CD4-positive, alpha-beta T cell (primary cell): Measurements from ENCODE around the gene MACROH2A1. TPM values are rescaled to one million over a fixed set of nuclear protein-coding genes. Genes with fewer than 3 reads are reported as not detected.

ENCODE experiments used
- ATAC-seq: fragments of 200-7000 bp; cut with Tn5 transposase; one replicate; pipeline ENCODE4 v1.10.0; 2022; ENCODE audit warnings: mild to moderate bottlenecking; ENCODE audit not compliant: poor library complexity
- CTCF ChIA-PET: fragments of 350-600 bp; sonication (Branson Sonifier 250); formaldehyde crosslinking; loops from one replicate; lab custom pipeline; 2021; ENCODE audit warnings: antibody characterized with exemption, inconsistent platforms; lab: Charles Lee
- POLR2A ChIA-PET: fragments of 350-600 bp; sonication (Branson Sonifier 250); formaldehyde crosslinking; loops from one replicate; lab custom pipeline; 2021; ENCODE audit warnings: antibody characterized with exemption, inconsistent platforms; lab: Charles Lee
- DNase-seq, 14 experiments: peaks; one replicate each; pipeline ENCODE4 v3.0.0-alpha.2; 2013 to 2020; ENCODE audit warnings: mixed read lengths in 2 of 14
- H3K27ac ChIP-seq, 2 donors: one replicate each; pipeline versions ENCODE4 v1.5.1 to v1.7.0; 2013; ENCODE audit warnings: low read length in 2 of 2, low read depth in 1 of 2, mild to moderate bottlenecking in 1 of 2
- H3K27me3 ChIP-seq, 2 experiments: 1 replicate in 1 of 2; 2 replicates in 1 of 2; pipeline versions ENCODE4 v1.6.1 to v1.7.0; 2013; ENCODE audit warnings: low read length in 2 of 2, control low read depth in 1 of 2, mild to moderate bottlenecking in 1 of 2, moderate library complexity in 1 of 2; ENCODE audit not compliant: insufficient read depth in 2 of 2, control insufficient read depth in 1 of 2
- H3K36me3 ChIP-seq: one replicate; pipeline ENCODE4 v1.6.1; 2013; ENCODE audit warnings: low read length, control low read depth; ENCODE audit not compliant: insufficient read depth
- H3K4me1 ChIP-seq: one replicate; pipeline ENCODE4 v1.6.1; 2013; ENCODE audit warnings: low read length, control low read depth; ENCODE audit not compliant: insufficient read depth
- H3K4me3 ChIP-seq: one replicate; pipeline ENCODE4 v1.5.1; 2013; ENCODE audit warnings: mild to moderate bottlenecking, low read length, moderate library complexity
- H3K9me3 ChIP-seq, 2 experiments: 1 replicate in 1 of 2; 2 replicates in 1 of 2; pipeline versions ENCODE4 v1.6.1 to v1.7.0; 2013; ENCODE audit warnings: low read length in 2 of 2, mild to moderate bottlenecking in 2 of 2, control low read depth in 1 of 2, moderate library complexity in 1 of 2; ENCODE audit not compliant: control insufficient read depth in 1 of 2, insufficient read depth in 1 of 2
- H3K27ac Mint-ChIP-seq: one replicate; pipeline ENCODE4 v1.8.0; 2020; ENCODE audit warnings: mixed read lengths
- H3K27me3 Mint-ChIP-seq: one replicate; pipeline ENCODE4 v1.8.0; 2021; ENCODE audit warnings: mixed read lengths
- H3K36me3 Mint-ChIP-seq: one replicate; pipeline ENCODE4 v1.8.0; 2021; ENCODE audit warnings: low read depth, mixed read lengths
- H3K4me1 Mint-ChIP-seq: one replicate; pipeline ENCODE4 v1.8.0; 2021; ENCODE audit warnings: low read depth, mixed read lengths
- H3K4me3 Mint-ChIP-seq: one replicate; pipeline ENCODE4 v1.8.0; 2020; ENCODE audit warnings: mild to moderate bottlenecking, mixed read lengths
- H3K9me3 Mint-ChIP-seq: one replicate; pipeline ENCODE4 v1.8.0; 2020; ENCODE audit warnings: mixed read lengths
- intact Hi-C, 2 experiments: fragments of 100-400 bp; cut with DNase I in 1 of 2; cut with micrococcal nuclease in 1 of 2; formaldehyde crosslinking; loops; one replicate each; pipeline versions ENCODE4 v1.15.1 to v1.9.0; 2023 to 2025; cut with DNase I, micrococcal nuclease
- total RNA-seq, 174 experiments: library from RNA in 2 of 174; stranded (reverse) in 2 of 174; gene quantifications; one replicate each; pipeline ENCODE4 v1.2.3 and lab custom pipeline; 2021 to 2026
- TF ChIP-seq, protein P1 (sequence below): fragments of 200-600 bp; IDR thresholded peaks from one replicate; pipeline ENCODE4 v1.8.0; 2022; ENCODE audit warnings: antibody characterized with exemption, mild to moderate bottlenecking

MACROH2A1 gene
- total RNA-seq, 2 experiments from 2014 or later, result 114 to 120 TPM

GRCh38 chr5:135350536-135350935 is 48.5 kb downstream of the MACROH2A1 start:
- Histone ChIP-seq H3K36me3 (peaks cover 58% of the 10 kb centered on the region), H3K4me1 (no peaks in the 10 kb centered on the region), H3K4me3 (no peak overlapping the region), H3K9me3 (no peaks in the 10 kb centered on the region), H3K27ac (no peak overlapping the region), H3K27me3 (no peaks in the 10 kb centered on the region)
- ATAC-seq, result no peak
- no peaks in the 10 kb centered on the region for H3K4me1 Mint-ChIP-seq
- H3K36me3 Mint-ChIP-seq, result peaks cover 84% of the 10 kb centered on the region
- TF ChIP-seq, protein P1, sequence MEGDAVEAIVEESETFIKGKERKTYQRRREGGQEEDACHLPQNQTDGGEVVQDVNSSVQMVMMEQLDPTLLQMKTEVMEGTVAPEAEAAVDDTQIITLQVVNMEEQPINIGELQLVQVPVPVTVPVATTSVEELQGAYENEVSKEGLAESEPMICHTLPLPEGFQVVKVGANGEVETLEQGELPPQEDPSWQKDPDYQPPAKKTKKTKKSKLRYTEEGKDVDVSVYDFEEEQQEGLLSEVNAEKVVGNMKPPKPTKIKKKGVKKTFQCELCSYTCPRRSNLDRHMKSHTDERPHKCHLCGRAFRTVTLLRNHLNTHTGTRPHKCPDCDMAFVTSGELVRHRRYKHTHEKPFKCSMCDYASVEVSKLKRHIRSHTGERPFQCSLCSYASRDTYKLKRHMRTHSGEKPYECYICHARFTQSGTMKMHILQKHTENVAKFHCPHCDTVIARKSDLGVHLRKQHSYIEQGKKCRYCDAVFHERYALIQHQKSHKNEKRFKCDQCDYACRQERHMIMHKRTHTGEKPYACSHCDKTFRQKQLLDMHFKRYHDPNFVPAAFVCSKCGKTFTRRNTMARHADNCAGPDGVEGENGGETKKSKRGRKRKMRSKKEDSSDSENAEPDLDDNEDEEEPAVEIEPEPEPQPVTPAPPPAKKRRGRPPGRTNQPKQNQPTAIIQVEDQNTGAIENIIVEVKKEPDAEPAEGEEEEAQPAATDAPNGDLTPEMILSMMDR, result no peak
- H3K27ac Mint-ChIP-seq, result no peak overlapping the region
- DNase-seq, result no peak
- H3K9me3 Mint-ChIP-seq, result no peaks in the 10 kb centered on the region
- no peaks in the 10 kb centered on the region for H3K27me3 Mint-ChIP-seq
- intact Hi-C loops, result no loop called here
- no peak overlapping the region for H3K4me3 Mint-ChIP-seq
- POLR2A ChIA-PET, result no interaction called here
- CTCF ChIA-PET, result no interaction called here

DNA sequence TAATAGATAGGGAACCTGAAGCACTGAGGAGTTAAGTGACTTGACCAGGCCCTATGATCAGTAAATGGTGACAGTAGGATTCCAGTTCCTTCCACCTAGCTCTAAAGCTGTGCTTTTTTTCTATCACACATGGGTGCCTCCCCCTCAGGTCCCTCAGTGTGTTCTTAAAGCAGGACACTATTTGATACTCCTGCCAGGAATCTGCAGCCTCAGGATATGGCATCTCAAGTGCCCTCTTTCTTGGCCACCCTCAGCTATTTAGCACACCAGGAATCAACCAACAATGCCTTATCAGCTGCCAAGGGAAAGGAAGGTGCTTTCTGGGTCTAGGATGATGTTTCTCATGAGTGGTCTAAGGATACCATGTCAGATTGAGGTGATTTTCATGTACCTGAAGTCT is 49.1 kb downstream of the MACROH2A1 start:
- H3K4me3 ChIP-seq, result no peak overlapping the region
- peaks cover 57% of the 10 kb centered on the region for H3K36me3 ChIP-seq
- intact Hi-C loops, result no loop called here
- no peaks in the 10 kb centered on the region for H3K4me1 ChIP-seq
- H3K36me3 Mint-ChIP-seq, result peaks cover 84% of the 10 kb centered on the region
- no peaks in the 10 kb centered on the region for H3K9me3 Mint-ChIP-seq
- ATAC-seq, result no peak
- CTCF ChIA-PET, result no interaction called here
- H3K27me3 ChIP-seq, result no peaks in the 10 kb centered on the region
- no peaks in the 10 kb centered on the region for H3K9me3 ChIP-seq
- no peak for DNase-seq
- H3K27ac ChIP-seq, result no peak overlapping the region
- no peaks in the 10 kb centered on the region for H3K4me1 Mint-ChIP-seq
- no peak overlapping the region for H3K4me3 Mint-ChIP-seq
- no peaks in the 10 kb centered on the region for H3K27me3 Mint-ChIP-seq
- POLR2A ChIA-PET, result no interaction called here
- H3K27ac Mint-ChIP-seq, result no peak overlapping the region
- TF ChIP-seq, protein P1, result no peak

DNA sequence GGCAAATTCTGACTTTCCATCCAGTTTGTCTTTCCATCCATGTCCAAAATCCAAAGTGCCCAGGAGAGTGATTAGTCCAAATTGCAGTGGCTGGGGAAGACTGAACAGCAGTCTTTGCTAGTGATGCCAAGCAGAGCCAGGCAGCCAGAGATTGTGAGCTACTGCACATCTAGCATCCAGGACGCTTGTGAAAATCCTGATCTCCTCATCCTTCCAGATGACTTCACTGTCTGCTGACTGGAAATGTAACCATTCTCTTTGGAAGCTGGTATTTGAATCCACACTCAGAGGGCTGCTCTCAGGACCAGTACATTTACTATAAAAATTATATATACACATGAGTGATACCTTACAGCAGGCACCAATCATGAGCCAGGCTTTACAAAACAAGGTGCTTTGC is 49.6 kb downstream of the MACROH2A1 start:
- no peaks in the 10 kb centered on the region for H3K4me1 ChIP-seq
- ATAC-seq (no peak), DNase-seq (no peak)
- Mint-ChIP-seq H3K27me3 (no peaks in the 10 kb centered on the region), H3K4me1 (no peaks in the 10 kb centered on the region), H3K36me3 (peaks cover 83% of the 10 kb centered on the region), H3K4me3 (no peak overlapping the region), H3K27ac (no peak overlapping the region), H3K9me3 (no peaks in the 10 kb centered on the region)
- TF ChIP-seq, protein P1, result no peak
- POLR2A ChIA-PET, result no interaction called here
- no peak overlapping the region for H3K27ac ChIP-seq
- no peaks in the 10 kb centered on the region for H3K9me3 ChIP-seq
- CTCF ChIA-PET, result no interaction called here
- intact Hi-C loops, result no loop called here
- H3K36me3 ChIP-seq, result peaks cover 56% of the 10 kb centered on the region
- no peaks in the 10 kb centered on the region for H3K27me3 ChIP-seq
- no peak overlapping the region for H3K4me3 ChIP-seq
